Measurements from ENCODE around the gene CADM2.
A peak's percentile ranks its signal among the peaks of the same experiment; 100 is the strongest.

The CADM2 gene

DNA sequence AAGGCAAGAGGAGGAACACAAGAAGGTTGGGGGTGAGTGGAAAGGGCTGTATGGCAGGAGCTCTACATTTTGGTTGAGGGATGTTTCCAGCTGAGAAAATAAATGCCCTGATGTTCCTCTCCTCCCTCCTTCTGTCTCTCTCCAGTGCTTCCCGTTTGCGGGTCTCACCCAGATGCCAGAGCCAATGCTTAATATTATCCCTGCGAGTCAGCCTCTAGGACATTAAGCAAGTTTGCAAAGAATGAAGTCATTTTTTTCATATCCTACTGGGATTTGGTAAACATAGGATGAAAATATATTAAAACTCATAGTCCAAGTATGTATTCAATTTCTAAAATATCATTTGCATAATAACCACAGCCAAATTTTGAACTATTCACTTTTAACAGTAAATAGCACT lies 295.9 kb downstream of the CADM2 start:
- TF ChIP-seq, protein P1, sequence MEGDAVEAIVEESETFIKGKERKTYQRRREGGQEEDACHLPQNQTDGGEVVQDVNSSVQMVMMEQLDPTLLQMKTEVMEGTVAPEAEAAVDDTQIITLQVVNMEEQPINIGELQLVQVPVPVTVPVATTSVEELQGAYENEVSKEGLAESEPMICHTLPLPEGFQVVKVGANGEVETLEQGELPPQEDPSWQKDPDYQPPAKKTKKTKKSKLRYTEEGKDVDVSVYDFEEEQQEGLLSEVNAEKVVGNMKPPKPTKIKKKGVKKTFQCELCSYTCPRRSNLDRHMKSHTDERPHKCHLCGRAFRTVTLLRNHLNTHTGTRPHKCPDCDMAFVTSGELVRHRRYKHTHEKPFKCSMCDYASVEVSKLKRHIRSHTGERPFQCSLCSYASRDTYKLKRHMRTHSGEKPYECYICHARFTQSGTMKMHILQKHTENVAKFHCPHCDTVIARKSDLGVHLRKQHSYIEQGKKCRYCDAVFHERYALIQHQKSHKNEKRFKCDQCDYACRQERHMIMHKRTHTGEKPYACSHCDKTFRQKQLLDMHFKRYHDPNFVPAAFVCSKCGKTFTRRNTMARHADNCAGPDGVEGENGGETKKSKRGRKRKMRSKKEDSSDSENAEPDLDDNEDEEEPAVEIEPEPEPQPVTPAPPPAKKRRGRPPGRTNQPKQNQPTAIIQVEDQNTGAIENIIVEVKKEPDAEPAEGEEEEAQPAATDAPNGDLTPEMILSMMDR (IDR thresholded peaks at IDR 0.05; ENCODE audit: insufficient read depth, low read depth, low read length, missing control alignments): no peak
- peak; percentile 7 for DNase-seq (ENCODE audit: low read depth)
- no peak overlapping the region for H3K4me3 ChIP-seq (ENCODE audit: low read length)

DNA sequence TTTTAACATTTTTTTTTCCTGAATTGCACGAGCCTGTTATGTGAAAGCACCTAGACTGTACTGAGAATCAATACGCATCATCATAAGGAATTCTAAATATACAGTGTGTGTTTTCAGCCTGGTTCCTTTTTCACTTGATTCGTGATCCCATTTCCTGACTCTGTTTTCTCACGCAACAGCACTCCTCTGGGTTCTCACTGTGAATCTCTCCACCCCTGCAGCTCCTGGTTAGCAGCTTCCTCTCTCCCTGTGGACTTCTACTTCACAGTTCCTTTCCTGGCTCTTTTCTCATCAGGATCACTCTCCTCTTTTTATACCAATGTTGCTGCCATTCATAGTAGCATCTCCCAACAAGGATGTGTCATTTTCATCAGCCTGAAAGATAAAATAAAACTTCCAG lies 297.2 kb downstream of the CADM2 start:
- no peak for DNase-seq (ENCODE audit: low read depth)
- TF ChIP-seq, protein P1 (IDR thresholded peaks at IDR 0.05; ENCODE audit: insufficient read depth, low read depth, low read length, missing control alignments): no peak

DNA sequence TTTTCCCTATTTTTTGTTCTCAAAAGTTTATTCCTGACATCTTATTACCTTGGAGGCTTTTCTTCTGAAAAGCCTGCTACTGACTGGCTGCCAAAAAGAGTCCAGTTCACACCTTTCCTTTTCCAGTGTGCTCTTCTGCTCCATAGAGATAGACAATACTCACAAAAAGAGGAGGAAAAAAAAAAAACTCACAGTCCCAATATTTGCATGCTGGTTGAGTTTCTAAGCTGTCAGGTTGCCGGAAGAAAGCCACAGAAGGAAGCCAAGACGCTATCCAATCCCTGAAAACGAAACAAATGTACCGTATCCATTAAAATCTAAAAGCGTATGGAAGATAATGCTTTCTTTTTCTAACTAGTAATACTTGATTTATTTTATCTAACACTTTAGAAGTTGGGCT lies 299.5 kb downstream of the CADM2 start:
- no peak overlapping the region for H3K4me3 ChIP-seq (ENCODE audit: low read length)
- TF ChIP-seq, protein P1 (IDR thresholded peaks at IDR 0.05; ENCODE audit: insufficient read depth, low read depth, low read length, missing control alignments): no peak
- DNase-seq (ENCODE audit: low read depth): no peak

More for the DNA sequence above, 297.2 kb downstream of the CADM2 start:
- no peak overlapping the region for H3K4me3 ChIP-seq (ENCODE audit: low read length)

DNA sequence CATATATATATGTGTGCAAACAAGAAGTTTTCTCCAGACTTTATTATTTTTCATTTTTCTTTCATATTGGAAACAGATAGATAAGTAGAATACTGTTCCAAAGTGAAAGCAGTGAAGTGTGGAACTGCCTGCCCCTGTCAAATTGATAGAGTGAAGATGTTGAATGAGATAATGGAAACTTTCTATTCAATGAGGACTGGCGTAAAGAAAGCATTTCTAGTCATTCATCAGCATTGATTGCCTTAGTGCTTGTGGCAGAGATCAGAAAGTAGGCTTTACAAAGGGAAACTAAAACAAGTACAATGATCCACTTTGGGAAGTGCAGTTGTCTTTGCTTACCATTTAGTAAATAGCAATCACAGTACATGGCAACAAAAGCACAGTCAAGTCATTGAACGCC lies 300.0 kb downstream of the CADM2 start:
- TF ChIP-seq, protein P1 (IDR thresholded peaks at IDR 0.05; ENCODE audit: insufficient read depth, low read depth, low read length, missing control alignments): no peak
- DNase-seq (ENCODE audit: low read depth): no peak
- H3K4me3 ChIP-seq (ENCODE audit: low read length): no peak overlapping the region

DNA sequence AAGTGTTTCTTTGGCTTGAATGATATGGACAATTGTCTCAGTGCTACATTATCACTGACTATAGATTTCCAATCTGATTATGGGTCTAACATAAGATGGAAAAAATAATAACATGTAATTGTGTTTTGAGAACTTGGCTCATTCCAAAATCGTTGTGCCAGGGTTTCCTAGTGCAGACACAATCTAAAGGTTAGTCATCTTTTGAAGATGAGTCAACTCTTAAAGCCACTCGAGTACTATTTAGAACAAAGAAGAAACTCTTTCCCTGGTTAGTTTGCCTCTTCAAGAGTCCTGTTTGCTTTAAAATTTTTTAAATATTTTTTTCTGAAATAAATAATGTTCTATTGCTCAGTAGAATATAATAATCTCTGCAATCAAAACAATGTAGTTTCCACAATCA lies 301.0 kb downstream of the CADM2 start:
- no peak overlapping the region for H3K4me3 ChIP-seq (ENCODE audit: low read length)
- TF ChIP-seq, protein P1 (IDR thresholded peaks at IDR 0.05; ENCODE audit: insufficient read depth, low read depth, low read length, missing control alignments): no peak
- DNase-seq (ENCODE audit: low read depth): peak; percentile 36

DNA sequence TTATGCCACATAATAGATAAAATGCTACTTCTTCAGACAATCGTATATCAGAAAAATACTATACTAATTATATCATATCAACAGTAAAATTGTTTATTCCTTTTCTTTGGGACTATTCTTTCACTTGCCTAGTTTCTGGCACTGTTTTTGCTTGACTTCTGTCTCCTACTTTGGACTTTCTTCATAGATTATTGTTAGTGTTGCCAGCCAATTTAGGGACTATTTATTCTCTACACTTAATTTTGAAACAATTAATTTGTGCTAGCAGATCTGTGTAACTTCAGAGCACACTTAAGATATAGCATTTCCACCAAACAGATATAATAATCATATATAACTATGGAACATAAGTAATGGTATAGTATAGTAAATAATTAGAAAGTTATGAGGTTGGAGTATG lies 305.6 kb downstream of the CADM2 start:
- H3K4me3 ChIP-seq (ENCODE audit: low read length): no peak overlapping the region
- DNase-seq (ENCODE audit: low read depth): no peak
- TF ChIP-seq, protein P1 (IDR thresholded peaks at IDR 0.05; ENCODE audit: insufficient read depth, low read depth, low read length, missing control alignments): no peak

DNA sequence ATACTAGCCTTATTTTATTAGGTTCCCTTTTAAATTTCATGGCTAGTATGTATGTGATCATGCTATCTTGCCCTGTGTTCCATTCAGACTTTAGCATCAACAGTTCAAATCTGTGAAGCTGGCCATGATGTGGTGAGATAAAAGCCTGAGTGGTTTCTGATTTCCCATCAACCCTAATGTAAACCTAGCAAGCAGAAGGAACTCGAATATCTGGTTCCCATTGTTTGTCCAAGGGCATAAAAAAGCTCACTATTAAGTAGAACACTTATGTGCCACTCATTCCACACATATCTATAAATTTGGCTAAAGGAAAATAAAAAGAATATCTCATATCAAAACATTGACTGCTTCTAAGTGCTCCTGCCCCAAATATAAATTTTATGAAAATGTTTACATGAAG lies 311.7 kb downstream of the CADM2 start:
- TF ChIP-seq, protein P1 (IDR thresholded peaks at IDR 0.05; ENCODE audit: insufficient read depth, low read depth, low read length, missing control alignments): no peak
- DNase-seq (ENCODE audit: low read depth): no peak
- no peak overlapping the region for H3K4me3 ChIP-seq (ENCODE audit: low read length)
